IPS-11a (cell line): ENCODE measurements around the gene KIF22.
"Not testable (repeated sequence)": the region's sequence is repeated elsewhere in the genome, so short reads cannot be mapped to it uniquely, and the experiment has no call there.

Experiments used
- H3K4me3 ChIP-seq: one replicate; pipeline ENCODE4 v1.5.1; 2013; ENCODE audit warnings: low read depth, low read length, control low read depth

The KIF22 gene

GRCh38 chr16:29790183-29790948 lies at the start of gene KIF22:
KIF22 (plus strand) TSS chr16:29790751; CDS start chr16:29790760, 9 bp downstream.
- H3K4me3 ChIP-seq: peak within 1 kb of the TSS; percentile 98

DNA sequence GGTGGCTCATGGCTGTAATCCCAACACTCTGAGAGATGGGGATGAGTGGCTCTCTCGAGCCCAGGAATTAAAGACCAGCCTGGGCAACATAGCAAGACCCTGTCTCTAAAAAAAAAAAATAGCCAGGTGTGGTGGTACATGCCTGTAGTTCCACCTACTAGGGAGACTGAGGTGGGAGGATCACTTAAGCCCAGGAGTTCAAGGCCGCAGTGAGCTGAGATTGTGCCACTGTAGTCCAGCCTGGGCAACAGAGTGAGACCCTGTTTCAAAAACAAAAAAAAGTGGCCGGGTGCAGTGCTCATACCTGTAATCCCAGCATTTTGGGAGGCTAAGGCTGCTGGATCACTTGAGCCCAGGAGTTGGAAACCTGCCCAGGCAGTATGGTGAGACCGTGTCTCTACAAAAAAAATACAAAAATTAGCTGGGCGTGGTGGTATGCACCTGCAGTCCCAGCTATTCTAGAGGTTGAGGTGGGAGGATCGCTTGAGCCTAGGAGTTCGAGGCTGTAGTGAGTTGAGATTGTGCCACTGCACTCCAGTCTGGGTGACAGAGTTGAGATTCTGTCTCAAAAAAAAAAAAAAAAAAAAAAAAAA lies 47.8 kb upstream of the KIF22 start:
- no peak overlapping the region for H3K4me3 ChIP-seq

GRCh38 chr16:29743475-29743826 lies 47.1 kb upstream of the KIF22 start:
- no peak overlapping the region for H3K4me3 ChIP-seq

DNA sequence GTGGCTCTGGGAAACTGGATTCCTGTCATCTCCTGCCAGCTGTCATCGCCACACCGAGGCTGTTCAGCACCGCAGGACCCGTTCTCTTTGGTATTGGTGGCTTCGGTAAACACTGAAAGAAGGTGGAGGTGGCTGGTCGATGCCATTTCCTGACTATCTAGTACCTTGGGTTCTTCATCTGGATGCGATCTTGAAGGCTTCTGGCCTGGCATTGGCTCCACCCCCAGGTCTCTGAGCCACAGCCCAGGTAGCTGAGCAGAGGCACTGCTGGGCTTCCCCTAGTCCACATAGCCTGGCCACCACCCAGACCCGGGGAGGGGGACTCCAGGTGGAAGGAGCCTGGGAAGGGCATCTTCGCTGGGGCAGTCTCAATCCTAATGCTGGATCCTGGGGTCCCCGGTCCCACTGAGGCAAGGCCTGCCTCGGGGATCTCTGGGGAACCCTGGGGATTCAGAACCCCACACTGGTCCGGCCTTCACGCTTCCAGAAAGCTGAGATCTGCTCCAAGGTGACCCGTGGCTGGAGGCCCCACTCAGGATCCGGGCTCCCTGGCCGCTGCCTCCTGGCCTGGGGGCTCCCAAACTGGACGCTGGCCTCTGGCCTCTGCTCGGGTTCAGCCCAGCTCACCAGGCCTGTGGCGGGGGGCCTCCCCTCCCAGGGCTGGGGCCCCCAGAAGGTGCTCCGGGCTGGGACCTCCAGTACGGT lies 46.6 kb upstream of the KIF22 start:
- no peak overlapping the region for H3K4me3 ChIP-seq

DNA sequence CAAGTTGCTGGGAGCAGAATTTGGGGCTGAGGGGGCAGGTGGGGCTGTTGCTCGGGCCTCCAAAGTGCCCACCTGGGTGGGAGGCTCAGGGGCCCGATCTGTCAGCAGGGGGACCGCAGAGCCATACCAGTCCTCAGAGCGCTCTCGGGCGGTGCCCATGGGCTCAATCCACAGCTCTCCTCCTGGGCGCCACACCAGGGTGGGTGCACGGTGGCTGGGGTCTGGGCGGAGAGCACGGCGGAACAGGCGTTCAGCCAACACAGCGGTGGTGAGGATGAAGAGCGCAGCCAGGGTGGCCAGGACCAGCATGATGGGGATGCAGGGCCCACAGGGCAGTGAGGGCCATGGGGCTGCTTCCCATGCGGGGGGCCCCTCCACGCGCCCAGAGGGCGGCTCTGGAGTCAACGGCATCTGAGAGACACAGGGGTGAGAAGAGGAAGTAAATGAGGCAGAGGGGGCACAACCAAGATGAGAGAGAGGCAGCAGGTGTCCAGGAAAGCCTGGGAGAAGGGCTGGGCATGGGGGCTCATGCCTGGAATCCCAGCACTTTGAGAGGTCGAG lies 45.9 kb upstream of the KIF22 start:
- H3K4me3 ChIP-seq: no peak overlapping the region

- H3K4me3 ChIP-seq: no peak overlapping the region
Observed at GRCh38 chr16:29745121-29745852, 45.3 kb upstream of the KIF22 start.

DNA sequence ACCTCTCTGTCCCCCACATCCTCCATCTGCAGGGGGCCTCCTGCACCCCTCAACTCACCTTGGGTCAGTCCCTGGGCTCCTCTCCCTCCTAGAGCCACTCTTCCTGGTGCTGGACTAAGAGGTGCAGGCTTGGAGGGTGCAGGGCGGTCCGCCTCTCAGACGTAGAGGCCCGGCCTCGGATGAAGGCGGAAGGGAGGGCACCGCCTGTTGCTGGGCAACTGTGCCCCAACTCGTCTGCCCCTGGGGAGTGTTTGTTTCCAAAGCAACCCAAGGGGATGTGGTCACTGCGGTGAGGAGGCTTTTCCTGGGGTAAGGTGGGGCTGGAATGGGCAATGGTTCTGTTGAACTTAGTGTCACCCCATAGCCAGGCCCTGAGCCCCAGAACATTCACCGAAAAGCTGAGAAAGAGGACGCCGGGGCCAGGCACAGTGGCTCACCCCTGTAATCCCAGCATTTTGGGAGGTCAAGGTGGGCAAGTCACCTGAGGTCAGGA lies 44.7 kb upstream of the KIF22 start, which contains the start of gene C16orf54:
TSS of gene C16orf54 (minus strand) at position 138 of the 493 bp plus-strand sequence. CDS start 1,039 bp downstream, outside the sequence.
- no peak within 1 kb of the TSS for H3K4me3 ChIP-seq

- not testable (repeated sequence) for H3K4me3 ChIP-seq
Observed at GRCh38 chr16:29746518-29746917, 44.0 kb upstream of the KIF22 start.

DNA sequence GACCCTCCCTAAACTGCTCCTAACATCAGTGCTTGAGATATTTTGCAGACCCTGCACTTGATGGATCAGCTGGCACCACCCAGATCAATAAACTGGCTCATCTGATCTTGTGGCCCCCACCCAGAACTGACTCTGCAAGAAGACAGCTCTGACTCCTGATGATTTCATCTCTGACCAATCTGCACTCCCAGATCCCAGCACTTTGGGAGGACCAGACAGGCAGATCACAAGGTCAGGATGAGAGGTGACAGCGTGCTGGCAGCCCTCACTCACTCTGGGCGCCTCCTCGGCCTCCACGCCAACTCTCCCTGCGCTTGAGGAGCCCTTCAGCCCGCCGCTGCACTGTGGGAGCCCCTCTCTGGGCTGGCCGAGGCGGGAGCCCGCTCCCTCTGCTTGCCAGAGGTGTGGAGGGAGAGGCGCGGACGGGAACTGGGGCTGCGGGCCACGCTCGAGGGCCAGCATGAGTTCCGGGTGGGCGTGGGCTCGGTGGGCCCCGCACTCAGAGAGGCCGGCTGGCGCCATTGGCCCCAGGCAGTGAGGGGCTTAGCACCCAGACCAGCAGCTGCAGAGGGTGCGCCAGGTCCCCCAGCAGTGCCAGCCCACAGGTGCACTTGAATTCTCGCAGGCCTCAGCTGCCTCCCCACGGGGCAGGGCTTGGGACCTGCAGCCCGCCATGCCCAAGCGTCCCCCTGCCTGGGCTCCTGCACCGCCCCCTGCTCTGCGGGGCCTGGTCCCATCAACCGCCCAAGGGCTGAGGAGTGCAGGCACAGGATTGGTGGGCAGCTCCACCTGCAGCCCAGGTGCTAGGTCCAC lies 42.4 kb upstream of the KIF22 start:
- H3K4me3 ChIP-seq: no peak overlapping the region

GRCh38 chr16:29748760-29749149 lies 41.8 kb upstream of the KIF22 start:
- not testable (repeated sequence) for H3K4me3 ChIP-seq

DNA sequence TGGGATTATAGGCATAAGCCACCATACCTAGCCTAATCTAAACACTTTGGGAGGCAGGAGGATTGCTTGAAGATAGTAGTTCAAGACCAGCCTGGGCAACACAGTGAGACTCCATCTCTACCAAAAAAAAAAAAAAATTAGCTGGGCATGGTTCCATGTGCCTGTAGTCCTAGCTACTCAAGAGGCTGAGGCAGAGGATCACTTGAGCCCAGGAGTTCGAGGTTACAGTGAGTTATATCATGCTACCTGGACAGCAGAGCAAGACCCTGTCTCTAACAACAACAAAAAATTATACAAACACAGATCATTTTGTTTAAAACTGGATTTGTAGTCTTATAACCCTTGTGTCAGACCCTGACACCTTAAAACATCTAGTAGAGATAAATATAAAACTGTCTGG lies 37.0 kb upstream of the KIF22 start:
- H3K4me3 ChIP-seq: no peak overlapping the region

- no peak overlapping the region for H3K4me3 ChIP-seq
Observed at GRCh38 chr16:29756654-29757053, 33.9 kb upstream of the KIF22 start.

DNA sequence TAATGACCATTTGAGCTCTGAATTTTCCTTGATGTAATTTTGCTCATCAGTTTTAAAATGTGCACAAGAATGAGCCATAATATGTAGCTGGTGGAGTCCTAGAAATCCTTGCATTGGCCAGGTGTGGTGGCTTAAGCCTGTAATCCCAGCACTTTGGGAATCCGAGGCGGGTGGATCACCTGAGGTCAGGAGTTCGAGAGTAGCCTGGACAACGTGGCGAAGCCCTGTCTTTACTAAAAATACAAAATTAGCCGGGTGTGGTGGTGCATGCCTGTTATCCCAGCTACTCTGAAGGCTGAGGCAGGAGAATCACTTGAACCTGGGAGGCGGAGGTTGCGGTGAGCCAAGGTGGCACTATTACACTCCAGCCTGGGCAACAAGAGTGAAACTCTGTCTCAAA lies 33.5 kb upstream of the KIF22 start:
- not testable (repeated sequence) for H3K4me3 ChIP-seq

- H3K4me3 ChIP-seq: no peak overlapping the region
Observed at GRCh38 chr16:29757950-29758466, 32.5 kb upstream of the KIF22 start.

DNA sequence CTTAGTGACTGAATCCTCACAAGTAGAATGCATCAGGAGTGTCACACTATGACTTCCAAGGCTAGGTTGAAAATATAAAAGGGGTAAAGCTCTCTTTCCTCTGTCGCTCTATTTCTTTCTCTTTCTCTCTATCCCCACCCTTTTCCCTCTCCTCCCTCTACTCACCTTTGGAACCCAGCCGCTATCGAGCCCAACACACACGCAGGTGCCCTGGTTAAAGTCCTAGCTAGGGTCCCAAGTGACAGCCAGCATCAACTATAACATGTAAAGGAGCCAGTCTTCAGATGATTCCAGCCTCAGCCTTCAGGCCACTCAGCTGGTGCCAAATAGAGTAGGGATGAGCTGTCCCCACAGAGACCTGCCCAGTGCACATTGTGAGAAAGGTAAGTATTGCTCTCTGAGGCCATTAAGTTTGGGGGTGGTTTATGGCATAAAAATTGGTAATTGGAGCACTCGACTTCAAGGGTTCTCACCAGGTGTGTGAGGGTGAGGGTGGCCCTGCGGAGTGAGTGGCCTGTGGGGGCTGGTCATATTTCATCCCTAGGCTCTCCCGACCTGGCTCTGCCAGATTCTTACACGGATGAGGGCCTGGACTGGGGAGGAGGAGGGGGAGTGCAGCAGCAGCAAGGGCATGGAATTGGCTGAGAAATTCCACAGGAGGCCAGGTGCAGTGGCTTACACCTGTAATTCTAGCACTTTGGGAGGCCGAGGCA lies 29.8 kb upstream of the KIF22 start:
- H3K4me3 ChIP-seq: no peak overlapping the region

GRCh38 chr16:29761280-29761651 lies 29.3 kb upstream of the KIF22 start:
- not testable (repeated sequence) for H3K4me3 ChIP-seq

GRCh38 chr16:29761882-29762281 lies 28.7 kb upstream of the KIF22 start:
- no peak overlapping the region for H3K4me3 ChIP-seq

DNA sequence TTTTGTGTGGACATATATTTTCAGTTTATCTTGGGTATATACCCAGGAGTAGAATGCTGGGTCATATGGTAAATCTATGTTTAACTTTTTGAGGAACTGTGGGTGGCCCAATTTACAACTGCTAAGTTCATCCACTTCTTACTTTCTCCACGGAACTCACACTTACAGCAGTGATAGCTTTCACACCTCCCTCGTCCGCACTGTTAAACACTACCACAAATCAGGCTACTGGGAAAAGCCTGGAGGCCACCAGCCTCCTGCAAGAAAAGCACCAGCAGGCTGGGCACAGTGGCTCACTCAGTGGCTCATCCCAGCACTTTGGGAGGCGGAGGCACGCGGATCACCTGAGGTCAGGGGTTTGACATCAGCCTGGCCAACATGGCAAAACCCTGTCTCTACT lies 27.2 kb upstream of the KIF22 start:
- no peak overlapping the region for H3K4me3 ChIP-seq
